ENCODE results near the gene RFLNA. TPM values are rescaled to one million over a fixed set of nuclear protein-coding genes. Genes with fewer than 3 reads are reported as not detected.

Gene RFLNA
- total and polyA plus RNA-seq, 2 of the 13 experiments (the other 11 are each of a cell fraction or from before 2014, with no cell fraction given) = not detected

GRCh38 chr12:124361074-124361970 lies 66.4 kb downstream of the RFLNA start:
- no peaks in the 10 kb centered on the region for H3K79me2 ChIP-seq (ENCODE audit: insufficient read depth, low read length)

More at GRCh38 chr12:124361074-124361970, 66.4 kb downstream of the RFLNA start:
- no peak overlapping the region for H3K27ac ChIP-seq (ENCODE audit: extremely low read length, insufficient read depth, low read length)
- no peak for ATAC-seq
- H2AFZ ChIP-seq (ENCODE audit: low read length) = no peak overlapping the region
- no peak overlapping the region for H3K4me3 ChIP-seq (replicated peaks in 1 of 3; ENCODE audit: insufficient read depth in 1 of 3, low read depth in 2 of 3, low read length in 3 of 3)
- no peak for TF ChIP-seq ATF1 (CRISPR knock-in tag; IDR thresholded peaks at IDR 0.05)
- TF ChIP-seq CERS6 (CRISPR knock-in tag; IDR thresholded peaks at IDR 0.05) = no peak
- TF ChIP-seq NFIC (IDR thresholded peaks at IDR 0.05; ENCODE audit: low read length) = no peak
- no peak for TF ChIP-seq AGO1 (IDR thresholded peaks at IDR 0.05; ENCODE audit: low read depth, low read length, poor library complexity, severe bottlenecking)
- TF ChIP-seq POLR2A (IDR thresholded peaks at IDR 0.05; ENCODE audit: insufficient read depth in 1 of 2, low read depth in 2 of 2, low read length in 2 of 2) = no peak
- TF ChIP-seq MATR3 (CRISPR knock-in tag; IDR thresholded peaks at IDR 0.05) = no peak
- TF ChIP-seq SMAD3 (CRISPR knock-in tag; IDR thresholded peaks at IDR 0.05) = no peak
- TF ChIP-seq ZC3H13 (CRISPR knock-in tag; IDR thresholded peaks at IDR 0.05) = no peak
- no peak for TF ChIP-seq ZNF761 (CRISPR knock-in tag; conservative IDR thresholded peaks at IDR 0.05)
- no peak for TF ChIP-seq PAWR (CRISPR knock-in tag; IDR thresholded peaks at IDR 0.05; ENCODE audit: borderline replicate concordance)
- TF ChIP-seq ZBTB25 (CRISPR knock-in tag; IDR thresholded peaks at IDR 0.05) = no peak
- TF ChIP-seq CHD4 (IDR thresholded peaks at IDR 0.05; ENCODE audit: borderline replicate concordance, low read length) = no peak
- no peak for TF ChIP-seq ZNF782 (CRISPR knock-in tag; IDR thresholded peaks at IDR 0.05; ENCODE audit: borderline replicate concordance)
- no peak for TF ChIP-seq ZNF432 (CRISPR knock-in tag; IDR thresholded peaks at IDR 0.05; ENCODE audit: borderline replicate concordance)
- TF ChIP-seq GPN1 (CRISPR knock-in tag; IDR thresholded peaks at IDR 0.05; ENCODE audit: borderline replicate concordance) = no peak
- no peak for TF ChIP-seq ZSCAN21 (CRISPR knock-in tag; IDR thresholded peaks at IDR 0.05; ENCODE audit: borderline replicate concordance)
- TF ChIP-seq ETV6 (CRISPR knock-in tag; conservative IDR thresholded peaks at IDR 0.05) = no peak
- TF ChIP-seq TOPORS (CRISPR knock-in tag; IDR thresholded peaks at IDR 0.05) = no peak
- TF ChIP-seq NFKBIZ (CRISPR knock-in tag; IDR thresholded peaks at IDR 0.05) = no peak
- TF ChIP-seq ZBTB33 (CRISPR knock-in tag; IDR thresholded peaks at IDR 0.05) = no peak
- H3K4me1 ChIP-seq (ENCODE audit: insufficient read depth, low read length) = no peaks in the 10 kb centered on the region
- no peaks in the 10 kb centered on the region for H3K27me3 ChIP-seq (ENCODE audit: control insufficient read depth in 1 of 2, insufficient read depth in 2 of 2, low read length in 2 of 2)
- no peak for DNase-seq (ENCODE audit: low spot score)
- H4K20me1 ChIP-seq (ENCODE audit: insufficient read depth, low read length) = no peaks in the 10 kb centered on the region
- no TSS peak for BruUV-seq (replicated peaks)
- H3K9me3 ChIP-seq (ENCODE audit: low read length) = no peaks in the 10 kb centered on the region
- H3K9ac ChIP-seq (ENCODE audit: insufficient read depth, low read depth, low read length) = no peak overlapping the region
- no peak for FAIRE-seq
- 94% methylated on average over 10 of the region's 21 CpGs for WGBS (ENCODE audit: low lambda C conversion rate)
- H3K4me2 ChIP-seq (ENCODE audit: low read depth, low read length) = no peak overlapping the region
- ChIA-PET CTCF (ENCODE audit: low intra/inter-chr PET ratio, low total read pairs) (no interaction called here), POLR2A (no interaction called here)
- in situ Hi-C loops (cut with HindIII; ENCODE audit: extremely low pct_ligation_motif_present, low pct_unique_long_range_greater_than_20kb) (no loop called here), intact Hi-C loops (cut with micrococcal nuclease; ENCODE audit: unreplicated experiment) (loop anchor here (10.0 kb wide), 1 partner anchor 413 kb away; no protein-coding TSS in a partner anchor)
- peaks cover 15 to 46% of the 10 kb centered on the region in 2 experiments for H3K36me3 ChIP-seq (replicated peaks in 1 of 2; ENCODE audit: control insufficient read depth in 1 of 2, insufficient read depth in 2 of 2, low read length in 2 of 2)
